DND-41 (cell line): ENCODE data around the gene HCRT.

Source experiments
- ATAC-seq: fragments of 200-7000 bp; cut with Tn5 transposase; 3 replicates; pipeline ENCODE4 v1.9.1; 2021; ENCODE audit warnings: low read depth; ENCODE audit not compliant: insufficient read depth
- DNase-seq: peaks from one replicate; pipeline ENCODE4 v3.0.0-alpha.2; 2020
- H2AFZ ChIP-seq: 2 replicates; pipeline ENCODE4 v1.6.0; 2012; ENCODE audit warnings: low read depth, low read length
- H3K27ac ChIP-seq: 2 replicates; pipeline ENCODE4 v1.5.1; 2012; ENCODE audit warnings: low read length, inconsistent platforms
- H3K27me3 ChIP-seq: fragments of 200-600 bp; sonication (generic); 2 replicates; pipeline ENCODE4 v1.6.0; 2012; ENCODE audit warnings: low read length, mild to moderate bottlenecking, inconsistent platforms; ENCODE audit not compliant: insufficient read depth, poor library complexity
- H3K36me3 ChIP-seq: 2 replicates; pipeline ENCODE4 v1.5.1; 2012; ENCODE audit warnings: low read length, inconsistent platforms; ENCODE audit not compliant: insufficient read depth
- H3K4me1 ChIP-seq: 2 replicates; pipeline ENCODE4 v1.5.1; 2012; ENCODE audit warnings: mild to moderate bottlenecking, low read length; ENCODE audit not compliant: insufficient read depth
- H3K4me2 ChIP-seq: 2 replicates; pipeline ENCODE4 v1.6.0; 2012; ENCODE audit warnings: mild to moderate bottlenecking, moderate library complexity, low read length, inconsistent platforms; ENCODE audit not compliant: insufficient read depth
- H3K4me3 ChIP-seq, 2 experiments: fragments of 200-600 bp in 1 of 2; shearing (Covaris generic) in 1 of 2; 2 replicates each; pipeline ENCODE4 v1.5.1; 2012 to 2016; ENCODE audit warnings: inconsistent platforms in 2 of 2, low read length in 2 of 2, mild to moderate bottlenecking in 2 of 2, low read depth in 1 of 2, moderate library complexity in 1 of 2
- H3K79me2 ChIP-seq: 2 replicates; pipeline ENCODE4 v1.6.0; 2012; ENCODE audit warnings: low read length, inconsistent platforms; ENCODE audit not compliant: insufficient read depth
- H3K9ac ChIP-seq: 2 replicates; pipeline ENCODE4 v1.6.0; 2012; ENCODE audit warnings: low read depth, mild to moderate bottlenecking, inconsistent platforms, low read length, moderate library complexity
- H3K9me3 ChIP-seq: 2 replicates; pipeline ENCODE4 v1.5.1; 2012; ENCODE audit warnings: low read length, moderate library complexity, mild to moderate bottlenecking, inconsistent platforms; ENCODE audit not compliant: insufficient read depth, severe bottlenecking
- H4K20me1 ChIP-seq: 2 replicates; pipeline ENCODE4 v1.6.0; 2012; ENCODE audit warnings: low read length; ENCODE audit not compliant: insufficient read depth
- EZH2 ChIP-seq: IDR thresholded peaks from 3 replicates; pipeline ENCODE4 v1.6.1; 2012; ENCODE audit warnings: borderline replicate concordance, low read depth, mild to moderate bottlenecking, moderate library complexity, low read length, inconsistent platforms; ENCODE audit not compliant: severe bottlenecking
- TF ChIP-seq, protein P1 (sequence below): IDR thresholded peaks from 2 replicates; pipeline ENCODE4 v1.5.1; 2012; ENCODE audit warnings: borderline replicate concordance, low read length, moderate library complexity, mild to moderate bottlenecking; ENCODE audit not compliant: poor library complexity, severe bottlenecking; ENCODE audit errors: extremely low read depth

HCRT gene

DNA sequence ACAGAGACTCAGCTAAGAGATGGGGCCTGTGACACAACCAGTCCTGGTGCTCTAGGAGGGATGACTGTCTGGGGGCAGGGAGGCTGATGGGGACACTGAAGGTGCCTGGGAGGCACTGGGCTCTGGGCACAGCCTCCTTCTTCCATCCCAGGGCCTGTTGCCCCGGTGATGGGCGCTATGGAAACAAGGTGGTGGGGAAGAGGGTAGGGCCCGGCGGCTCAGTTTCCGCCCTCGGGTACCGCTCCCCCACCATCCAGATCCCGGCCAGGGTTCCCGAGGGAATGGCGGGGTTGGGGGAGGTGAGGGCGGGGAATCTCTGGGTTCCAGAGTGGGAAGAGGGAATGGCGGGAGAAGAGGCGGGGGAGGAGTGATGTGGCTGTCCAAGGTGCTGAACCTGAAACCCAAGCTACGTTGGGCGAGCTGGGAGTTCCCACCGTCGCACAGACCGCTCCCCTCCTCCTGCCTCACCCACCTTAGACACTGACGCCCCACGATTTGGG is 5.3 kb downstream of the HCRT start:
- Histone ChIP-seq H4K20me1 (no peaks in the 10 kb centered on the region), H2AFZ (no peak overlapping the region), H3K27ac (no peak overlapping the region), H3K9ac (no peak overlapping the region), H3K36me3 (no peaks in the 10 kb centered on the region), H3K4me3 (no peak overlapping the region), H3K9me3 (no peaks in the 10 kb centered on the region), H3K4me2 (no peak overlapping the region), H3K27me3 (no peaks in the 10 kb centered on the region), H3K4me1 (peaks cover 24% of the 10 kb centered on the region), H3K79me2 (no peaks in the 10 kb centered on the region)
- TF ChIP-seq, protein P1, sequence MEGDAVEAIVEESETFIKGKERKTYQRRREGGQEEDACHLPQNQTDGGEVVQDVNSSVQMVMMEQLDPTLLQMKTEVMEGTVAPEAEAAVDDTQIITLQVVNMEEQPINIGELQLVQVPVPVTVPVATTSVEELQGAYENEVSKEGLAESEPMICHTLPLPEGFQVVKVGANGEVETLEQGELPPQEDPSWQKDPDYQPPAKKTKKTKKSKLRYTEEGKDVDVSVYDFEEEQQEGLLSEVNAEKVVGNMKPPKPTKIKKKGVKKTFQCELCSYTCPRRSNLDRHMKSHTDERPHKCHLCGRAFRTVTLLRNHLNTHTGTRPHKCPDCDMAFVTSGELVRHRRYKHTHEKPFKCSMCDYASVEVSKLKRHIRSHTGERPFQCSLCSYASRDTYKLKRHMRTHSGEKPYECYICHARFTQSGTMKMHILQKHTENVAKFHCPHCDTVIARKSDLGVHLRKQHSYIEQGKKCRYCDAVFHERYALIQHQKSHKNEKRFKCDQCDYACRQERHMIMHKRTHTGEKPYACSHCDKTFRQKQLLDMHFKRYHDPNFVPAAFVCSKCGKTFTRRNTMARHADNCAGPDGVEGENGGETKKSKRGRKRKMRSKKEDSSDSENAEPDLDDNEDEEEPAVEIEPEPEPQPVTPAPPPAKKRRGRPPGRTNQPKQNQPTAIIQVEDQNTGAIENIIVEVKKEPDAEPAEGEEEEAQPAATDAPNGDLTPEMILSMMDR = no peak
- TF ChIP-seq EZH2 = no peak
- ATAC-seq (no peak), DNase-seq (peak; percentile 30)

DNA sequence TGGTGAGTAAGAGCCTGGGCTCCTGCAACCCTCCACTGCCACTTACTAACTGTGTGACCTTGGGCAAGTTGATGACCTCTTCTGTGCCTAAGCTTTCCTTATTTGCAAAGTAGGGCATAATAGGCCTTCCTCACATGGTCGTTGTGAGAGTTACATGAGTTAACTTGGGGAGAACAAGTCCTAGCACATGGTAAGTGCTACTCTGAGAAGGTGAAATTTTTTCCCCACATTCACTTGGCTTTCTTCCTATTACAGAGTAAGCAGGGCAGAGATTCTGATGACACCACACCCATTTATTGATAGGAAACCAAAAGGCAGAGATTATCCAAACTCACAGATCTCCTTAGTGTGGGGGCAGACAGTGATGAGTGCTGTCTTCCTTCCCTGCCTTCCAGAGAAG is 5.9 kb downstream of the HCRT start:
- Histone ChIP-seq H2AFZ (no peak overlapping the region), H3K4me2 (no peak overlapping the region), H3K36me3 (no peaks in the 10 kb centered on the region), H3K27ac (no peak overlapping the region), H3K9ac (no peak overlapping the region), H3K27me3 (no peaks in the 10 kb centered on the region), H3K4me1 (peaks cover 18% of the 10 kb centered on the region), H3K9me3 (no peaks in the 10 kb centered on the region), H4K20me1 (no peaks in the 10 kb centered on the region), H3K79me2 (no peaks in the 10 kb centered on the region), H3K4me3 (no peak overlapping the region)
- DNase-seq (no peak), ATAC-seq (no peak)
- no peak for TF ChIP-seq EZH2
- TF ChIP-seq, protein P1 = no peak

DNA sequence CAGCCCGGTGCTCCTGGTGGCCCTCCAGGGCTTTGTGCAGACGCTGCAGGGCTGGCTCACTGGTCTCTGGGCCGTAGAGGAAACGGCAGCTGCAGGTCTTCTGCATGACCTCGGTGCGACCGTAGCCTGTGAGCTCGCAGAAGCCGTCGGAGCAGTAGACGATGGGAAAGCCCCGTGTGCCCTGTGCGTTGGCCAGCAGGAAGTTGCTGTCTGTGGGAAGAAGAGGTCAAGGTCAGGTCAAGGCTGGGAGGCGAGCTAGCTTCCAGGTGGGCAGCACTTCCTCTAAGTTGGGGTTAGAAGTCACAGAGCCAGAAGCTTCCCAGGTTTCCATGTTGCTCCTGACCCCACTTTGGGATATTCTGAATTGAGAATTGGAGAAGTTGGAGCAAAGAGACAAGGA is 6.4 kb downstream of the HCRT start:
- TF ChIP-seq EZH2 = no peak
- TF ChIP-seq, protein P1 = no peak
- Histone ChIP-seq H3K9me3 (no peaks in the 10 kb centered on the region), H3K79me2 (no peaks in the 10 kb centered on the region), H4K20me1 (no peaks in the 10 kb centered on the region), H2AFZ (no peak overlapping the region), H3K4me2 (no peak overlapping the region), H3K36me3 (no peaks in the 10 kb centered on the region), H3K27ac (no peak overlapping the region), H3K27me3 (no peaks in the 10 kb centered on the region), H3K9ac (no peak overlapping the region), H3K4me3 (no peak overlapping the region), H3K4me1 (peaks cover 14% of the 10 kb centered on the region)
- DNase-seq (no peak), ATAC-seq (no peak)

DNA sequence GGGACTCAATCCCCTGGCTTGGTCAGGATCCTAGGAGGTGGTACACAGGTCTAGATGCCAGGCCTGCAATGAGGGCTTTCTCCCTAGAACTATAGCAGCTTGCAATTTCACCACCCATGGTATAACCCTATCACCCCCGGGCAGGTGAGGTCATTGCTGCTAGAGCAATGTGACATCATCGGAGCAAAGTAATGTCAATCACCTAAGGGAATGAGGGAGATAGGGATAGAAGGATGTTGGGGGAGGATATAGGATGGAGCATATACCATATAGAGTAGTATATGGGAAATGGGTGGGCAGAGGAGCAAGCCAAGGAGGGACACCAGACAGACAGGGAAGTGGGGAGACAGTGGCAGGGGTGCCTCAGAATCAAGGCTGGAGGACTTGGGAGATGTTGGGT is 7.6 kb downstream of the HCRT start:
- no peak overlapping the region for H3K4me2 ChIP-seq
- no peaks in the 10 kb centered on the region for H4K20me1 ChIP-seq
- TF ChIP-seq, protein P1 = no peak
- no peak for TF ChIP-seq EZH2
- no peak overlapping the region for H2AFZ ChIP-seq
- H3K4me3 ChIP-seq = no peak overlapping the region
- DNase-seq = no peak
- H3K79me2 ChIP-seq = no peaks in the 10 kb centered on the region
- no peaks in the 10 kb centered on the region for H3K27me3 ChIP-seq
- no peak overlapping the region for H3K9ac ChIP-seq
- no peak for ATAC-seq
- peaks cover 2% of the 10 kb centered on the region for H3K4me1 ChIP-seq
- H3K27ac ChIP-seq = no peak overlapping the region
- H3K9me3 ChIP-seq = no peaks in the 10 kb centered on the region
- H3K36me3 ChIP-seq = no peaks in the 10 kb centered on the region
